RWPE1 (cell line): ENCODE measurements around the gene KCNQ1.

Experiments used
- CTCF ChIA-PET: fragments of 350-600 bp; sonication (Branson Sonifier 250); formaldehyde crosslinking; extraction: SDS; loops from one replicate; lab custom pipeline; 2021; lab: Yijun Ruan, JAX
- POLR2A ChIA-PET: fragments of 400-600 bp; formaldehyde crosslinking; extraction: SDS; loops from one replicate; lab custom pipeline; 2020; ENCODE audit warnings: antibody characterized with exemption; ENCODE audit not compliant: low non-redundant PET; lab: Yijun Ruan, JAX
- DNase-seq: peaks from one replicate; pipeline ENCODE4 v3.0.0; 2012; ENCODE audit warnings: low spot score
- H3K27ac ChIP-seq: fragments of 450-650 bp; 2 replicates; pipeline ENCODE4 v1.5.1; 2017
- TF ChIP-seq, protein P1 (sequence below): fragments of 450-650 bp; conservative IDR thresholded peaks from 2 replicates; pipeline ENCODE4 v1.5.1; 2017; ENCODE audit warnings: low read depth, mild to moderate bottlenecking

The KCNQ1 gene

DNA sequence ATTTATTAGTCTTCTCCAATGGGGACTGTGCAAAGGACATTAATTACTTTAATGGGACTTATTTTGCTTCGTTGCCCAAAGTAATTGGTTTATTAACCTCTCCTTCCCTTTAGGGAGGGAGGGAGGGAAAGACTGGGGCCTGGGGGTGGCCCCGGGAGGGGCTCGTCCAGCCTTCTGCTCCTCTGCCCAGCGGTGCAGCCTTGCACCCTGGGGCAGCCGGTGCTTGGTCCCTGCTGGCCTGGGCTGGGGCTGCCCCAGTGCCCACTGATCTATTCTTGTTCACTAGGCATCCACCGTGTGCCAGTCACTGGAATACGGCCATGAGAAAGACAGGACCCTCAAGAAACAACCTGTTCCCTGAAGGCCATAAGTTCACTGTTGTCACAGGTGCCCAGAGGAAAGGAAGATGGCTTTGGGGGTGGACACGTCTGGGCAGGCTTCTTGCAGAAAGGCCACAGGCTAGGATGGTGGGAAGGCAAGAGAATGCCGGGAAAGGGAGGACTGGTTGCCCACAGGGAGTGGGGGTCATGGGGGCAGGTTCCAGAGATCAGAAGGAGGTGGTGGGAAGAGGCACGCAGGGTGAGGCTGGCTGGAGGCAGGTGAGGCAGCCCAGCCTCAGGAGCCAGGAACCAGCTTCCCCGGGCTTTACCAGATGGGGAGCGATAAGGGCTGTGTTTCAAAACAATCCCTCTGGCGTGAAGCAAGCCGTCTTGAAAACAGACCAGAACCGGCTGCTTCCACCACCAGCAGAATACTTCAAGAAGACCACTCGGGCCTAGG is 302.6 kb downstream of the KCNQ1 start:
- POLR2A ChIA-PET: no interaction called here
- DNase-seq: no peak

DNA sequence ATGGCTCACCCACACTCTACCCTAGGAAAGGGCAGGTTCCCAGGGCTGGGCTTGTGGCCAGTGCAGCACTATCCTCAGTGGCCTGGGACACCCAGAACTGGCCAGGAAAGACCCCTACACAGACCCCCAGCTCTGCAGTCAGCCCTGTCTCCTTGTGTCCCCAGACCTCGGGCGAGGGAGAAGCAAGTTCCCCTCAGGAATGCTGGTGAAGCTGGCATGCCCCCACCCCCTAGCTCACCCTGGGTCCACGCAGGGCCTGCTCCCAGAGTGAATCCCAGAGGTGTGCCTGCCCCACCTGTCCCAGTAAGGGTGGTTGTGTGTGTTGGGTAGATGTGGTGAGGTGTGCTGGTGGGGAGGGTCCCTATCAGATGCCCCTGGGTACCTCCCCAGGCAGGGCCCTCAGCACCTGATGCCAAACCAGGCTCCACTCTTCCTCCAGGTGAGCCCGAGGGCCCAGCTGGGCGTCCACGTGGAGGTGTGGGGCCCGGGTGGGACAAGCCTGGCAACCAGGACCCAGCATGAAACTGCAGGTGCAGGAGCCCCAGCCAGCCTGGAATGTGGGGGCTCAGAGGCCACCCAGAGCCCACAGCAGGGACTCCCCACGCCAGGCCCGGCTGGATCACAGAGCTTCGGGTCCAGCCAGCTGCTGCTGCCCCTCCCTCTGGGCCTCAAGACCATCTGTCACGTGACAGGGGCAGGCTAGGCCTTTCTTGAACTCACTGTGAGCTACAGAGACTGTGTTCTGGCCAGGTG is 303.4 kb downstream of the KCNQ1 start:
- POLR2A ChIA-PET: no interaction called here
- CTCF ChIA-PET: no interaction called here
- H3K27ac ChIP-seq: no peak overlapping the region
- no peak for DNase-seq
- TF ChIP-seq, protein P1, sequence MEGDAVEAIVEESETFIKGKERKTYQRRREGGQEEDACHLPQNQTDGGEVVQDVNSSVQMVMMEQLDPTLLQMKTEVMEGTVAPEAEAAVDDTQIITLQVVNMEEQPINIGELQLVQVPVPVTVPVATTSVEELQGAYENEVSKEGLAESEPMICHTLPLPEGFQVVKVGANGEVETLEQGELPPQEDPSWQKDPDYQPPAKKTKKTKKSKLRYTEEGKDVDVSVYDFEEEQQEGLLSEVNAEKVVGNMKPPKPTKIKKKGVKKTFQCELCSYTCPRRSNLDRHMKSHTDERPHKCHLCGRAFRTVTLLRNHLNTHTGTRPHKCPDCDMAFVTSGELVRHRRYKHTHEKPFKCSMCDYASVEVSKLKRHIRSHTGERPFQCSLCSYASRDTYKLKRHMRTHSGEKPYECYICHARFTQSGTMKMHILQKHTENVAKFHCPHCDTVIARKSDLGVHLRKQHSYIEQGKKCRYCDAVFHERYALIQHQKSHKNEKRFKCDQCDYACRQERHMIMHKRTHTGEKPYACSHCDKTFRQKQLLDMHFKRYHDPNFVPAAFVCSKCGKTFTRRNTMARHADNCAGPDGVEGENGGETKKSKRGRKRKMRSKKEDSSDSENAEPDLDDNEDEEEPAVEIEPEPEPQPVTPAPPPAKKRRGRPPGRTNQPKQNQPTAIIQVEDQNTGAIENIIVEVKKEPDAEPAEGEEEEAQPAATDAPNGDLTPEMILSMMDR: no peak

More for the DNA sequence above, 302.6 kb downstream of the KCNQ1 start:
- TF ChIP-seq, protein P1: no peak
- no peak overlapping the region for H3K27ac ChIP-seq
- CTCF ChIA-PET: no interaction called here

DNA sequence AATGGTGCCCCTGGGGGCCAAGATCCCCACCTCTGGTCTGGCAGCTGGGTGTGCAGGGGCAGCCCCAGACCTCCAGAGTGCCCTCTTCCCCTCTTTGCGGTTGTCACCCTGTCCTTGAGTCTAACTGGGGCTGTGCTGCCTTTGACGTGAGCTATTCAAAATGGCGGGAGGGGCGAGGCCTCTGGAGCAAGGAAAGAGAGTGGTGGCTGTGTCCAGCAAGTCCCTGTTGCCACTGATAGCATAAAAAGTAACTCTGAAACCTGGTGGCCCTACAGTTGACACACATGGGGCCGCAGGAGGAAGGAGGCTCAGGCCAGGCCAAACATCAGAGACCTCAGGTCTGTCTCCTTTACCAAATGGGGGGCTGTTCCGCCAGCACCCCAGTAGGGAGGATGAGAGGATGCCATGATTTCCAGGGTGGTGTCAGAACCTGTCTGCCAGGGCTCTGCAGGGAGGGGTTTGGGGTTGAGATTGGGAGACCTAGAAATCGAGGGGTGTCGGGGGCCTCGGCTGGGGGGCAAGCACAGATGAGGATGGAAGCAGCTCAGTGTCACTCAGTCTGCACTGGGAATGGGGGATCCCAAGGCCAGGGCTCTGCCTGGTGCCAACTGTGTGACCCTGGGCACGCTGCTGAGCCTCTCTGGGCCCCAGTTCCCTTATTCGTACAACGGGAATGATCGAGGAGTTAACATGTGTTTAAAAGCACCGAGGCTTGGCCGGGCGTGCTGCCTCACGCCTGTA is 304.2 kb downstream of the KCNQ1 start:
- no peak for DNase-seq
- H3K27ac ChIP-seq: no peak overlapping the region
- TF ChIP-seq, protein P1: no peak
- ChIA-PET CTCF (no interaction called here), POLR2A (no interaction called here)

DNA sequence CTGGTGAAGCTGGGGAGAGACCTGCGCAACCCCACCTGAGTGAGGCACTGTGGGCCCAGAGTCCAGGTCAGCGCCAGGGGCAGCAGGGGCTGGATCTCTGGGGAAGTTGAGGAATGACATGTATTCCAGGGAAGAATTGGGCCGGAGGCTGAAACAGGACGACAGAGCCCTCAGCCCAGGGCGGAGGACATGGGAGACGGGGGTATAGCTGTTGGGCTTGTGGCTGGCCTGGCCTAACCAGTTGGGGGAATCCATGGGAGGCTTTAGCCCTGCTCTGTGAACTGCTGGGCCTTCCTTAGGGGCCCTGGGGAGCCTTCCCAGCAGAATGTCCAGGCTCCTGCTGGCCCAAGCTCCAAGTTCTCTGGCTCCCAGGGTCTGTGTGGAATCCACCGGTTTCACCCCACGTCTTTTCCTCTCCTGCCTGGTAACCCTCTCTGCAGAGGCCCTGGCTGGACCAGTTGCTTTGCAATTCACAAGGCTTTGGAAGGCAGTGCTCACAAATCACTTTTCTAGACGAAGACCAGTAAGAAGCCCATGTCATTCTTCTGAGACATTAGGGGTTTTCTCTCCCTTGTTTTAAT is 305.4 kb downstream of the KCNQ1 start:
- CTCF ChIA-PET: interaction anchor here (0.6 to 0.7 kb wide), 2 partner anchors 28 to 37 kb away, joined by 3 read pairs; no protein-coding TSS in a partner anchor
- TF ChIP-seq, protein P1: no peak
- POLR2A ChIA-PET: no interaction called here
- no peak overlapping the region for H3K27ac ChIP-seq
- DNase-seq: no peak

DNA sequence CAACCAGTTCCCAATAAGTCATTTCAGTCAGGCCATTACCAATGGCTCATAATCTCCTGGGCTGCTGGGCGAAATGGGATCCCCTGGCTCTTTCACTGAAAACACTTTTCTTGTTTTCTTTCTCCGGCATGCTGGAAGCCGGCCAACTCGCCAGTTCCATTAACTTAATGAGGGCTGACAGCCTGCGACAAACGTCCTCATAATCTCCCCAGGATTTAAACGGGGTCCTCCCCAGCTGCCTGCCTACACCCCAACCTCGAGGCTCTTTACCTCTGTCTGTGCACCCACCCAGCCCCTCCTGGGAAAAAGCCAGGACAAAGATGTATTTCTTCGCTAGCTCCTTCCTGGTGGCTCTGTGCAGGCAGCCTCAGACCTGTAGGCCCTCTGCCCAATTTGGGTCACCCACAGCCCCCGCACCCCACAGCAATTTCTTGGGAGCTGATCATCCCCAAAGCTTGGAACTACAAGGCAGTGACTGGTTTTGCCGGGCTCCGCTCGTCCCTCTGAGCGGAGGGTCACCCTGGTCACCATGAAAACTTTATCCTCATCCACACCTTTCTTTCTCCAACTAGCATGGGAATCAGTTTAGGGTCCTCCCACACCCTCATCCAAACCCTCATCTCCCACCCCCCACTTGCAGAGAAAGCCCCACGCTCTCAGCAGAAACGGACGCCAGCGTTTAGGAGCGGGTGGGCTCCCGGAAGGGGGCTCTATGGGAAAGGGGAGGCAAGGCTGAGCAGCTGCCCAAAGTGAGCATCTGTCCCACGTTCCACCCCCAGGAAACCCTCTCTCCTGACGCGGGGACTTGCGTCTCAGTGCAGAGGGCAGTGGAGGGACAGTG is 306.1 kb downstream of the KCNQ1 start:
- no peak for DNase-seq
- ChIA-PET POLR2A (no interaction called here), CTCF (interaction anchor here (0.7 kb wide), 1 partner anchor 27 kb away, joined by 3 read pairs; no protein-coding TSS in a partner anchor)
- TF ChIP-seq, protein P1: no peak
- H3K27ac ChIP-seq: no peak overlapping the region
